Ramos (cell line): ENCODE results near the gene IL11RA.

ENCODE experiments used
- in situ Hi-C: fragments of 300-500 bp; cut with MboI; formaldehyde crosslinking; loops from one replicate; pipeline ENCODE4 v1.14.3; 2022; ENCODE audit warnings: low sequenced_read_pairs; ENCODE audit not compliant: unreplicated experiment

IL11RA gene

DNA sequence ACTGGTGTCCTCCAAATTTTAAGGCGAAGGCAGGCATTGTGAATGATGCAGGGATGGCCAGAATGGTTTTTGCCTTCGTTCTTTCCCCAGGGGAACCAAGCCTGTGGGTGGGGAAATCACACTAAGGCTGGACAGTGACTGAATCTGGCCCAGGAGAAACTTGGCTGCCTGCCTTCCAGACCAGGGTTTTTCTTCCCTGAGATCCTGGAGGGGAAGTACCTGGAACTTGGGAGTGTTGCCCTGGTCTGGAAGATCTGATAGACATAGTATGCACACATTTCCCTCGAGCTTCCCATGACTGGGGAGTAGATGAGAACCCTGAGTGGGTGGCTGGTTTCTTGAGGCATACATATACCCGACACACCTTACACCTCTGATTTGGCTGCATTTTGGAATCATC, 664 bp upstream of the IL11RA start:
- in situ Hi-C loops, result no loop called here

GRCh38 chr9:34652602-34653000, 616 bp downstream of the IL11RA start:
- in situ Hi-C loops, result no loop called here

DNA sequence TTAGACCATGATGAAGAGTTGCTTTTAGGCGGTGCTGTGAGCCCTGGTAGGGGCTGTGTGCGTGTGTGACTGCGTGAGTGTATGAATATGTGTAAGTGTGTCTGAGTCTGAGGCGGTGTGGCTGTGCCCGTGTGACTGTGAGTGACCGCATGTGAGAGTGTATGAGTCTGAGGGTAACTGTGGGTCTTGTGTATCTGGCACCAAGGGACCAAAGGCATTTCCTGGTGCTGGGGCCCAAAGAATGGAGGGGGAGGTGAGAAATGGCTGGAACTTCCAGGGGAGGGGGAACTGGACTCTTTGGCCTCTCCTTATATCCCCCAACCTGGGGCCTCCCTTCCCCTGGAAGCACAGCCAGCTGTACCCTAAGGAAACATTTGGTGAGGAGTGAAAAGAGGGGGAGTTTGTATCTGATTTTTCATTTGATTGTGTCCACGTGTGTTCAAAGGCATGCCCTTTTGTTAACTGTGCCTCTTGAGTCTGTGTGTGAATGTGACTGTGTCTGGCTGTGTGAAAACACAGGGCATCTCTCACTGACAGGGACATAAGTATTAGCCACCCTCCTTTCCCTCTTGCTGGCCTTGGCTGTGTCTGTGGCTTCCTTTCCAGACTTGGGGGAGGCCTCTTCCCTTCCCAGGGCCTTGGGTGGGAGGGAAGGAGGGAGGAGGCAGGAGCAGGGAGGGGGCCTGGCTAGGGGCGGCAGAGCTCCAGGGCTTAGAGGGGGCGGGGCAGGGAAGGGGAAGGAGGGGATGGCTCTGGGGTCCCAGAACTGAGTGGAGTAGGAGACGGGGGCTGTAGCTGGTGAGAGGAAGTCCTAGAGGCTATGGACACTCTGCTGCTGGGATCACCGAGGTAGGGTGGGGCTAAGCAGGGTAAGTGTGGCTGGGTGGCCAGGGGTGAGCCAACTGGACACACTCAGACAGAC, 1.4 kb downstream of the IL11RA start:
- in situ Hi-C loops, result no loop called here

DNA sequence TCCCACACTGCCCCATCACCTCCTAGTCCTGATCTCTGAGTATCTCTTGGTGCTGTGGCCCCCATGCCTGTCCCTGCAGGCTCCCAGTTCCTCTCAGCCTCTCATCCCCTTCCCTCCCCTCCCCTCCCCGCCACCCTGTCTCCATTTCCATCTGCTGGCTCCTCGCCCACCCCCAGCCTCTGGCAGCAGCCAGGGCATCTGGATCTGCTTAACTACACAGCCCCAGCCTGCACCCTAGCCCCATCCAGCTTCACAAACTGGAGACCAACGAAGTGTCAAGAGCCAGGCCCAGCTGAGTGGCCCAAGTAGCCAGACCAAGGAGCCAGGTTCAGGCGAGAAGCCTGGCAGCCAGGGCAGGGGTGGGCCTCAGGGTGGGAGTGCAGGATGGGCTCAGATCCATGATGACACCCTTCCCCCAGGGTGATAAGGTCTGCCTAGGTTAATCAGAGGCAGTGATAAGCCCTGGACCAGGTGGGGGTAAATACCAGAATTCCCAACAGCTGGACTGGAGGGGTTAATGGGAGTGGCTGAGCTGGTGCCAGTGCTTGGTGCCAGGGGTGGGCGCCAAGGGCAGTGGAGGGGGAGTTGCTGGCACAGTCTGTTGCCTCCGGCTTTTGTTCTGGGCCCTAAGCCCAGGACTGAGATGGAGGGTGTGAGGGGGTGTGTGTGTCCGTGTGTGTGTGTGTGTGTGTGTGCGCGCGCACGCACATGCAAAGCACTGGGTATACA, 2.5 kb downstream of the IL11RA start:
- in situ Hi-C loops, result no loop called here

DNA sequence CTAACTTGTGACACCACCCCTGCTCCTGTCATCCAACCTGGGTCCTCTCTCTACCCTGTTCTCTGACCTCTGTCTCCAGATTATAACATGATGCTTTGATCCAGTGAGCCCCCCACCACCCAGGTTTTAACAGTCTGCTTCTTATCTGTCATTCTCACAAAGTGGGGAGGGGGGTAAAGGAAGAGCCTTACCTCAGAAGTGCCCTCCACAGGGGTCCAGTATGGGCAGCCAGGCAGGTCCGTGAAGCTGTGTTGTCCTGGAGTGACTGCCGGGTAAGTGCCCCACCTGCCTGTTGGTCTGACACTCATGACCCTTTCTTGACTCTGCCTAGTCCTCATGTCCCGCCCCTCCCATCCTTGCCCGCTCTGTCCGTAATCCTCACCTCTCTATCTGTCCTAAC, 3.4 kb downstream of the IL11RA start:
- in situ Hi-C loops, result no loop called here

- in situ Hi-C loops, result no loop called here
These were observed 5.0 kb downstream of the IL11RA start for GRCh38 chr9:34656992-34657391.

GRCh38 chr9:34658461-34658860, 6.5 kb downstream of the IL11RA start:
- in situ Hi-C loops, result no loop called here

DNA sequence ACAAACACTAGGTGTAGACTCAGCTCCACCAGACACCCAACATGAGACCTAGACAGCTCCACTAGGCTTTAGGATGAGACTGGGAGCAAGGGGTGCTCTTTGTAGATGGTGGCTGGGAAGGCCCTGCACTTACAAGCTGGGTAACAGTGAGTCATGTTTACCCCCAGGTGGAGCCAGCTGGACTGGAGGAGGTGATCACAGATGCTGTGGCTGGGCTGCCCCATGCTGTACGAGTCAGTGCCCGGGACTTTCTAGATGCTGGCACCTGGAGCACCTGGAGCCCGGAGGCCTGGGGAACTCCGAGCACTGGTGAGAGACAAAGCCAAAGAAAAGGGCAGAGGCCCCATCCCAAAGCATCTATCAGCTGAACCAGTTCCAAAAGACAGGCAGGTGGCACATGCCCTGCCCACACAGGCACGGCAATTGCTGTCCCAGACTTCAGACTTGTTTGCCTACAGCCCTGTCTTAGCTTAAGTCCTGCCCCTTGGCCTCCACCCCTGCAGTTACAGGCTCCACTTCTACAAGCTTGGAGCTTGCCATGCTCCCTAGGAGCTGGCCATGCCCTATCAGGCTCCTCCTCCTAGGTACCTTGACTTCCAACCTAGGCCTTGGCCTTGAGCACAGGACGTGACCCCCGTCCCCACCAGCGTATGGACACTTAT, 7.7 kb downstream of the IL11RA start:
- in situ Hi-C loops, result no loop called here

DNA sequence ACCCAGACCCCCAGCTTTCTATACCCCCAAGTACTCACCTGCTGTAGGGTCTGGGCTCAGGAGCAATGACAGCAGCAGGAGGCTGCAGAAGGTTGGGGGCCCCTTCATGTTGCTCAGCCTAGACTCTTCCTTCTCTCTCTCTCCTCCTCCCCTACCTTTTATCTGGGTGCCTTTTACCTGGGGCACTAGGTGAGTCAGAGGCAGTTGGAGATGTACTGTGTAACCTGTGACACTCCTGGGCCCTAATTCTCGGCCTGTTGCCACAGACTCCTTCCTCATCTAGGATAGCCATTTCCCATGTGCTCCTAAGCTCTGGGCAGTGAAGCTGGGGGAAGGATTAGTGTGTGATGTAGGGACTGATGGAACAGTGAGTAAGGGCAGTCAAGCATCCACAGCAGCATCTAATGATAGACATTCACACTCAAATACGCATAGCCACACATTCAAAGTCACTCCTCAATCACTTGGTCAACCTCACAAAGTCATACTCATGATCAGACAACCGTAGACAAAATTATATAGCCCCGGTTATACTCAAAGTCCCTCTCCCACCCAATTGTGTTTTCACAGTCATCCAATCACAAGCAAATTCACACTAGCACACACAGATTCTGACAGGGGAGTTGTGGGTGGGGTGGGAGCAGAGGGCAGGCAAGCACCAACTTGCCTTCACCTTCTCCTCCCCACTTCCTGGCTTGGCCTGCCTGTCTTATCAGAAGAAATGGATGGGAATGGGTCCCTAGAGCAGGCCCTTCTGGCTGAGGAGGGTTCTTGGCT, 10.7 kb downstream of the IL11RA start, which contains the start of gene CCL27:
Gene CCL27 (minus strand): TSS at position 132 of the 777 bp plus-strand sequence. CDS start 24 bp downstream, at position 108.
- in situ Hi-C loops, result no loop called here

- in situ Hi-C loops, result no loop called here
These were observed 11.3 kb downstream of the IL11RA start for GRCh38 chr9:34663303-34663605.

GRCh38 chr9:34664281-34665066, 12.5 kb downstream of the IL11RA start:
- in situ Hi-C loops, result no loop called here

GRCh38 chr9:34665067-34665380, 13.0 kb downstream of the IL11RA start:
- in situ Hi-C loops, result no loop called here

DNA sequence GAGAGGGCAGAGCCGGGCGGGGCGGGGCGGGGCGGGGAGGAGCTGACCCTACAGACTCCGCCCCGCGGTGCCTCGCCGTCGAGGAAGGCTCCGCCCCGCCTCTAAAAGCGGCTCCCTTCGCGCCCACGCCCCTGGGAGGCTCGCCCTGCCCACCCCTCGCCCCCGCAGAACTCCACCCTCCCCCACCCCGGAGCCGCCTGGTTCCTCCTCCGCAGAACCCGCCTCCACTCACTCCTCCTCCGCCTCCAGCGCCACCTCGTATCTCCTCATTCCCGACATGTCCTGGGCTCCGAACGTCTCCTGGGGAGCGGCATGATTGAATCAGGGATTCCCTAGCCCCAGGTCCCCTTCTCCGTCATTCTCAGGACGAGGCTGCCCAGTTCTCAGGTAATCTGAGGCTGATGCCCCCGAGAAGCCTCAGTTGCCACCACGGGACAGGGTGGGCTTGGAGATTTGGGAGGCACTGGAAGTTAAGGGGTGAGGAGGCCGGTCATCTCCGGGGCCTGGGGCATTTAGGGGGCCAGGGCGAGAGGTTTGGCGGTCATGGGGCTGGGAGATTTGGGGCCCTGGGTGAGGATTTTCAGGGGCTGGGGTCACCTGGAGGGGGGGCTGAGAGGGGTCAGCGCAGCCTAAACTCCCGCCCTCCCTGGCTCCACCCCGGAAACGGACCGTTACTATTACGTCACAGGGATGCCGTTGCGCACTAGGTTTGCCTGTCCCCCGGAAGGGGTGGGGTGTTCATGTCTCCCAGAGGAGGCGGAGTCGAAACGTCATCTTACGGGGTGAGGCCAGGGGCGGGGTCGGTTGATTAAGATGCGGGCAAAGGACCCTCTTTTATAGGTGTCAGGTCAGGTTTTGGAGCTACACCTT, 13.6 kb downstream of the IL11RA start:
- in situ Hi-C loops, result no loop called here

DNA sequence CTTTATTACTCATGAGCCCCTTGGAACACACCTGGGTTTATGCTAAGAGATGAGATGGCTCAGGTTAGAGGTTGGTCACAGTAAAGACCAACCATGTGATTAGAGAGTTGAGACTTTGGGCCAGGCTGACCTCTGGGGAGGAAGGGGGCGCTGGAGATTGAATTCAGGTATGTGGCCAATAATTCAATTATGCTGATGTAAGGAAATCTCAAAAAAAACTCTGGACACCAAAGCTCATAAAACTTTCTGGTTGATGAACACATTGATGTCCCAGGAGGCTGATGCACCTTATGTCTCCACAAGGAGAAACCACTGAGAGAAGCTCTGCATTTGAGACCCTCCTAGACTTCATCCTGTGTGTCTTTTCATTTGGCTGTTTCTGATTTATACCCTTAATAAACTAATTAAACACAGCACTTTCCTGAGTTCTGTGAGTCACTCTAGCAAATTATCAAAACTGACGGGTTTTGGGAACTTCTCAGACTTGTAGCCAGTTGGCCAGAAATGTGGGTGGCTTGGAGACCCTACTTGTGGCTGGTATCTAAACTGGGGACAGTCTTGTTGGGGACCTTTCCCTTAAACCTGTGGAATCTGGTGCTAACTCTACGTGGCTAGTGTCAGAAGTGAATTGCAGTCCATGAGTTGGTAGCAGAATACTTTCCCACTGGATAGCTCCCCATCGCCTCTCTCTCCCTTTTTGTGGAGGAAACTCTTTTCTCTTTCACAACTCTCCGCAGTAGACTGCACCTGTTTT, 18.0 kb downstream of the IL11RA start:
- in situ Hi-C loops, result no loop called here

DNA sequence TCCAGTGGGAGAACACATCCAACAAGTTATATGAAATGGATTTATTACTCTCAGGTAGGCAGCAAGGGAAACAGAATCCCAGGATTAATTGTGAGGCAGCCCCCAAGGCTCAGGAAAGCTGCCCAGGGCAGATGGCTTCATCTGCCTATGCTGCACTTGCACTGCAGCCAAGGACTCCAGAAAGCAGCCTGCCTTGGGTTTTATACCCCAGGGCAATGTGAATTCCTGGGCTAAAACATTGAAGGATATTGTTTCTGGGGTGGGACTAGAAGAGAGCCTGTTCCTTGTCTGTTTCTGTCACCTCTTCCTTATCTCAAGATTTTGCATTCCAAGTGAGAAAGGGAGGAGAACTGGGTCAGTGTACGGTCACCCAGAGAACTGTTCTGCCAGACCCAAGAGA, 19.3 kb downstream of the IL11RA start:
- in situ Hi-C loops, result no loop called here

GRCh38 chr9:34674440-34674839, 22.5 kb downstream of the IL11RA start:
- in situ Hi-C loops, result no loop called here

DNA sequence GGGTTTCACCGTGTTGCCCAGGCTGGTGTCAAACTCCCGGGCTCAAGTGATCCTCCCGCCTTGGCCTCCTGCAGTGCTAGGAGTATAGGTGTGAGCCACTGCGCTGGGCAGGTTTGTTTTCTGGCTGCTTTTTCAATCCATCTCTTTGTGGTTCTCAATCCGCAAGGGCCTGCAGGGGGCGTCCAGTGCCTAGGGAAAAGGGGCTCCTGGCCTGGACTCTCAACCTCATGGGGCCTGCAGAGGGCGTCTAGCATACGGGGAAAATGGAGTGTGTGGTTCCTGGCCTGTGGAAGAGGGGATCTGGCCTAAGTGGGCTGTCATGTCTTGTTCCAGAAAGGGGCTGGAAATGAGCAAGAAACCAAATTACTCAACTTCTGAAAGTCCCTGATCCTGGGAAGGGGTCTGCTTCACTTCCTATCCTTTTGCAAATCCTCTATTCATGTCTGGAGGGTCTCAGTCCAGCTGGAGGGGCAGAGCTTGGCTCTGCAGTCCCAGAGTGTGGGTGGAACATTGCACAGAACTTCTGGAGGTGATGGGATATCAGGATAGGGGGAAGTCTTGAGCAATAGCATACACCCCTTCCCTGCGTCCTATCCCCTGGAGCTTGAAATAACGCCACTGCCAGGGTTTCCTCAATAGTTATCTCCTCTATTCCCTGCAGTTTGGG, 23.2 kb downstream of the IL11RA start:
- in situ Hi-C loops, result no loop called here

GRCh38 chr9:34675869-34676268, 23.9 kb downstream of the IL11RA start:
- in situ Hi-C loops, result no loop called here
